Measurements from ENCODE around the gene TBC1D14.

TBC1D14 gene

DNA sequence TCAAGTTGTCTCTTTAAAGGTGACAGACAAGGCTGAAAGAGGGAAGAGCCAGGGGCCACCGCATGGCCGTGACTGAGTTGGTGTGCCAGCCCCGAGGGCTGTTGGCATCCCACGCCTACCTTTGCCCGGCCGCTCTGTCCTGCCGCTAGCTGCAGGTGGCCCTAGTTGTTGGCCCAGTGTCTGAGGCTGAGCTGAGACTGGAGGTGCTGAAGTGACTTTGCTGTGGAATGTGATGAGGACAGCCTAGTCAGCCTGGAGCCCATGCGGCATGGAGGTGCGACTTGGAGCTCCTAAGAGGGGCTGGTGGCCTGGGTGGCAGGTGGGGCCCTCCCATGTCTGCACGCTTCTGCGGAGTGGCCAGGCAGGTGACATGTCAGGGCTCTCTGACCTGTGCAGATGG is 140.1 kb downstream of the TBC1D14 start:
- Mint-ChIP-seq H3K9me3 (no peaks in the 10 kb centered on the region), H3K27ac (no peak overlapping the region), H3K36me3 (ENCODE audit: low read depth) (peaks cover 10% of the 10 kb centered on the region), H3K4me1 (peaks cover 37% of the 10 kb centered on the region), H3K27me3 (ENCODE audit: low read depth) (no peaks in the 10 kb centered on the region), H3K4me3 (no peak overlapping the region)
- TF ChIP-seq, protein P1, sequence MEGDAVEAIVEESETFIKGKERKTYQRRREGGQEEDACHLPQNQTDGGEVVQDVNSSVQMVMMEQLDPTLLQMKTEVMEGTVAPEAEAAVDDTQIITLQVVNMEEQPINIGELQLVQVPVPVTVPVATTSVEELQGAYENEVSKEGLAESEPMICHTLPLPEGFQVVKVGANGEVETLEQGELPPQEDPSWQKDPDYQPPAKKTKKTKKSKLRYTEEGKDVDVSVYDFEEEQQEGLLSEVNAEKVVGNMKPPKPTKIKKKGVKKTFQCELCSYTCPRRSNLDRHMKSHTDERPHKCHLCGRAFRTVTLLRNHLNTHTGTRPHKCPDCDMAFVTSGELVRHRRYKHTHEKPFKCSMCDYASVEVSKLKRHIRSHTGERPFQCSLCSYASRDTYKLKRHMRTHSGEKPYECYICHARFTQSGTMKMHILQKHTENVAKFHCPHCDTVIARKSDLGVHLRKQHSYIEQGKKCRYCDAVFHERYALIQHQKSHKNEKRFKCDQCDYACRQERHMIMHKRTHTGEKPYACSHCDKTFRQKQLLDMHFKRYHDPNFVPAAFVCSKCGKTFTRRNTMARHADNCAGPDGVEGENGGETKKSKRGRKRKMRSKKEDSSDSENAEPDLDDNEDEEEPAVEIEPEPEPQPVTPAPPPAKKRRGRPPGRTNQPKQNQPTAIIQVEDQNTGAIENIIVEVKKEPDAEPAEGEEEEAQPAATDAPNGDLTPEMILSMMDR (IDR thresholded peaks at IDR 0.05; ENCODE audit: unreplicated experiment in 3 of 3): no peak

DNA sequence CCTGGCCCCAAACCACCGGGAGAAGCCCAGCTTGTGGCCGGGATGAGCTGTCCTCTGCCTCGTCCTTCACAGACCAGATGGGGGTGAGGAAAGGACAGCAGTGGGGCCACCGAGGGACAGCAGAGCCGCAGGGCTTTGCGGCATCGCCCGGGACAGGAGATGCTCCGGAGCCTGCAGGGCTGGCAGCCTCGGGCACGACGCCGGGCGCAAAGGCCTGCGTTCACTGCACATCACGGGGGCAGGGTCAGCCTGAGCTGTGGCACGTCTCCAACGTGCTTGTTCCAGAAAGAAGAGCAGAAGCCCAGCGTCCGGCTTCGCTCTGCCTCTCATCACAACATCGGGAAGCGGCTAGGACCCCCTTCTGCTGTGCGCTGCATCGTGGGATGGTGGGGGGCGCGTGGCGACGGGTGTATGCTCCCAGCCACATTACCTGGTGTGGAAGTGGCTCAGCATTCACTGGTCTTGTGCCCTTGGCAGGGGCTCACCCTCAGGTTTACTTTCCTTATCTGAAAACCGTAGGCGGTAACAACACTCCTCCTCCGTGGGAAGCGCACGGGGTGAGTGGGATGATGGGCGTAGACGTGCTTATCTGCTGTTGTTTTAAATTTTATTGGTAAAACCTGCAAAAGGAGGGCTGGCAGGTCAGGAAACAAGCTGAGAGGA is 141.0 kb downstream of the TBC1D14 start:
- TF ChIP-seq, protein P1 (IDR thresholded peaks at IDR 0.05; ENCODE audit: unreplicated experiment in 3 of 3): no peak
- H3K36me3 Mint-ChIP-seq (ENCODE audit: low read depth): peaks cover 14% of the 10 kb centered on the region
- H3K4me3 Mint-ChIP-seq: no peak overlapping the region
- no peak overlapping the region for H3K27ac Mint-ChIP-seq
- no peaks in the 10 kb centered on the region for H3K27me3 Mint-ChIP-seq (ENCODE audit: low read depth)
- H3K4me1 Mint-ChIP-seq: peaks cover 28% of the 10 kb centered on the region
- no peaks in the 10 kb centered on the region for H3K9me3 Mint-ChIP-seq

DNA sequence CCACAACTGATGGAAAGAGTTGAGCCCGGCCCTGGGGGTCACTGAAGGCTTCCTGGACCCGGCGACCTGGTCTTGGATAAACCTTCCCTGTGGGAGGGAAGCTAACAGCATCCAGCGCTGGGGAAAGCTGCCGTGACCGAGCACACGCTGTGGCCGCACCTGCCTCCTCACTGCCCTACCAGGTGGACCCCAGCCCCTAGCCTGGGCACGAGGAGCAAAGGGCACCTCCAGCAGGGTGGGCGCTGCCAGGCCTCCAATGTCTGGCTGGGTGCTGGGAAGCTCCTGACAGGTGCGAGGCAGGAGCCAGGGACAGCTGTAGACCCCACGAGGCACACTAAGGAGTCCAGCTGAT is 141.5 kb downstream of the TBC1D14 start:
- no peak overlapping the region for H3K27ac Mint-ChIP-seq

DNA sequence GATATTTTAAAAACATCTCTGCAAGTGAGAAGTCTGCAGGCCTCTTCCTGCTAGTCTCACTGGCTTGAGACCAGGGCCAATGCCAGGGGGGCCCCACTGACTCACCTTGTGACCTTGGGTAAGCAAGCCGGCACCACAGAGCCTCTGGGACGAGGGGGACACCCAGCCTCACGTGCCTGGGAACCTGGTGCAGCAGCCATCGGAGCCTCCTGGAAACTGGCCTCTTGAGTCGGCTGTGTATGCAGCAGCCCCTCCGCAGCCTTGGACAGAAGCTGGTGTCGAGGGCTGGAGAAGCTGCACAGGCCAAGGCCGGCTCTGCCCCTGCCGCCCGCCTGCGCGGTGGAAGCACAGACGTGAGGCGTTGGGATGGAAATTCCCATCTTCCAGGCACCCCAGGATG is 142.3 kb downstream of the TBC1D14 start:
- H3K27me3 Mint-ChIP-seq (ENCODE audit: low read depth): no peaks in the 10 kb centered on the region
- H3K27ac Mint-ChIP-seq: no peak overlapping the region
- peaks cover 15% of the 10 kb centered on the region for H3K4me1 Mint-ChIP-seq
- no peak overlapping the region for H3K4me3 Mint-ChIP-seq
- H3K9me3 Mint-ChIP-seq: no peaks in the 10 kb centered on the region
- H3K36me3 Mint-ChIP-seq (ENCODE audit: low read depth): peaks cover 22% of the 10 kb centered on the region
- TF ChIP-seq, protein P1 (IDR thresholded peaks at IDR 0.05; ENCODE audit: unreplicated experiment in 3 of 3): no peak

More for the DNA sequence above, 141.5 kb downstream of the TBC1D14 start:
- Mint-ChIP-seq H3K9me3 (no peaks in the 10 kb centered on the region), H3K4me1 (peaks cover 23% of the 10 kb centered on the region), H3K36me3 (ENCODE audit: low read depth) (peaks cover 19% of the 10 kb centered on the region), H3K27me3 (ENCODE audit: low read depth) (no peaks in the 10 kb centered on the region), H3K4me3 (no peak overlapping the region)
- TF ChIP-seq, protein P1 (IDR thresholded peaks at IDR 0.05; ENCODE audit: unreplicated experiment in 3 of 3): no peak

DNA sequence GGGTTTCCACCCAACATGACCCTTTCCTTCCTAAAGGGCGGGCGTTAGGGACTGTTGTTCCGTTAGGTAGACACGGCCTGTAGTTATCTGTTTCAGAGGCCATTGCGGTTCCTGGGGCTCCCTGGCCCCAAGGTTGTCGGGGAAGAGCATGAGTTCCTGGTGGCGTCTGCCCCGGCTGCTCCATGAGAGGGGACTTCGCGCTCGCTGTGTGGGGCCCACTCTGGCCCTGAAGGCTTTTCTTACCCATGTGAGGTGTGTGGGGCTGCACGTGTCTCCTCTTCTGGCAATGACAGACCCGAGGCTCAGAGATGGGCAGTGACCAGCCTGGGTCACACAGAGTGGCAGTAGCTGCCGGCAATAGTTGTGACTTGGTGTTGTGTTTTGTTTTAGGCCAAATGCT is 142.7 kb downstream of the TBC1D14 start:
- H3K9me3 Mint-ChIP-seq: no peaks in the 10 kb centered on the region
- H3K36me3 Mint-ChIP-seq (ENCODE audit: low read depth): peaks cover 22% of the 10 kb centered on the region
- peaks cover 11% of the 10 kb centered on the region for H3K4me1 Mint-ChIP-seq
- H3K27ac Mint-ChIP-seq: peak overlapping the region in 1 of 3 experiments; percentile 74
- no peak overlapping the region for H3K4me3 Mint-ChIP-seq
- H3K27me3 Mint-ChIP-seq (ENCODE audit: low read depth): no peaks in the 10 kb centered on the region
- TF ChIP-seq, protein P1 (IDR thresholded peaks at IDR 0.05; ENCODE audit: unreplicated experiment in 3 of 3): no peak
